ENCODE measurements around the gene RPL7A.
"Not testable (repeated sequence)": the region's sequence is repeated elsewhere in the genome, so short reads cannot be mapped to it uniquely, and the experiment has no call there.

The RPL7A gene

GRCh38 chr9:133329306-133330156 lies 18.5 kb upstream of the RPL7A start:
- not testable (repeated sequence) for H3K14ac ChIP-seq (ENCODE audit: low read length in 2 of 2); H2BK5ac ChIP-seq (ENCODE audit: low read depth, low read length, poor library complexity, severe bottlenecking); H3K27me3 ChIP-seq (ENCODE audit: control insufficient read depth in 1 of 2, insufficient read depth in 1 of 2, low read length in 2 of 2); H2BK12ac ChIP-seq (ENCODE audit: low read length in 2 of 2); H2BK120ac ChIP-seq (ENCODE audit: low read depth, low read length); H3K18ac ChIP-seq (ENCODE audit: low read depth in 1 of 2, low read length in 2 of 2); H3K4me3 ChIP-seq (ENCODE audit: insufficient read depth in 1 of 2, low read depth in 1 of 2, low read length in 2 of 2); H2AFZ ChIP-seq (ENCODE audit: low read depth, low read length); H2BK15ac ChIP-seq (ENCODE audit: low read depth, poor library complexity, severe bottlenecking); H3K9ac ChIP-seq (ENCODE audit: low read length); H2AK5ac ChIP-seq (ENCODE audit: low read length, severe bottlenecking); H3K4ac ChIP-seq (ENCODE audit: low read depth in 1 of 2, low read length in 2 of 2); H3K9me3 ChIP-seq (ENCODE audit: control insufficient read depth, low read length); H4K91ac ChIP-seq (ENCODE audit: low read length); H3K23ac ChIP-seq (ENCODE audit: low read length in 2 of 2); H3K4me2 ChIP-seq (ENCODE audit: low read length, poor library complexity, severe bottlenecking); H3K27ac ChIP-seq (ENCODE audit: low read length, poor library complexity, severe bottlenecking); H4K8ac ChIP-seq (ENCODE audit: low read length)
- Histone ChIP-seq H3K79me1 (replicated peaks; ENCODE audit: low read length, poor library complexity, severe bottlenecking) (peaks cover 37% of the 10 kb centered on the region), H3K4me1 (ENCODE audit: control insufficient read depth, insufficient read depth, low read depth, low read length) (peaks cover 16% of the 10 kb centered on the region), H3K36me3 (ENCODE audit: control insufficient read depth in 1 of 2, insufficient read depth in 2 of 2, low read depth in 1 of 2, low read length in 2 of 2) (peaks cover 34 to 55% of the 10 kb centered on the region in 2 experiments)
- 52% methylated on average over 17 of the region's 21 CpGs for WGBS
- DNase-seq, result peak; percentile 20

- Histone ChIP-seq H3K4me1 (ENCODE audit: control insufficient read depth, insufficient read depth, low read depth, low read length) (peaks cover 19% of the 10 kb centered on the region), H3K4me3 (ENCODE audit: insufficient read depth in 1 of 2, low read depth in 1 of 2, low read length in 2 of 2) (no peak overlapping the region), H4K91ac (ENCODE audit: low read length) (no peak overlapping the region), H3K23ac (ENCODE audit: low read length in 2 of 2) (no peak overlapping the region), H3K4me2 (ENCODE audit: low read length, poor library complexity, severe bottlenecking) (no peak overlapping the region), H3K36me3 (ENCODE audit: control insufficient read depth in 1 of 2, insufficient read depth in 2 of 2, low read depth in 1 of 2, low read length in 2 of 2) (peaks cover 34 to 56% of the 10 kb centered on the region in 2 experiments), H3K79me1 (replicated peaks; ENCODE audit: low read length, poor library complexity, severe bottlenecking) (peaks cover 40% of the 10 kb centered on the region), H3K4ac (ENCODE audit: low read depth in 1 of 2, low read length in 2 of 2) (no peak overlapping the region), H3K27me3 (ENCODE audit: control insufficient read depth in 1 of 2, insufficient read depth in 1 of 2, low read length in 2 of 2) (no peaks in the 10 kb centered on the region), H3K14ac (ENCODE audit: low read length in 2 of 2) (no peak overlapping the region), H3K9me3 (ENCODE audit: control insufficient read depth, low read length) (no peaks in the 10 kb centered on the region), H2BK15ac (ENCODE audit: low read depth, poor library complexity, severe bottlenecking) (no peak overlapping the region), H2AFZ (ENCODE audit: low read depth, low read length) (no peak overlapping the region), H2BK120ac (ENCODE audit: low read depth, low read length) (no peak overlapping the region), H4K8ac (ENCODE audit: low read length) (no peak overlapping the region), H2AK5ac (ENCODE audit: low read length, severe bottlenecking) (no peak overlapping the region), H2BK5ac (ENCODE audit: low read depth, low read length, poor library complexity, severe bottlenecking) (no peak overlapping the region), H3K18ac (ENCODE audit: low read depth in 1 of 2, low read length in 2 of 2) (no peak overlapping the region), H3K27ac (ENCODE audit: low read length, poor library complexity, severe bottlenecking) (no peak overlapping the region), H2BK12ac (ENCODE audit: low read length in 2 of 2) (no peak overlapping the region), H3K9ac (ENCODE audit: low read length) (no peak overlapping the region)
- DNase-seq, result no peak
- 95% methylated on average over 19 of the region's 19 CpGs for WGBS
Measured at GRCh38 chr9:133331221-133331620, 16.8 kb upstream of the RPL7A start.

- no peak overlapping the region for H2AFZ ChIP-seq (ENCODE audit: low read depth, low read length)
- no peak overlapping the region for H2BK15ac ChIP-seq (ENCODE audit: low read depth, poor library complexity, severe bottlenecking)
- no peaks in the 10 kb centered on the region for H3K27me3 ChIP-seq (ENCODE audit: control insufficient read depth in 1 of 2, insufficient read depth in 1 of 2, low read length in 2 of 2)
- H3K9ac ChIP-seq (ENCODE audit: low read length), result no peak overlapping the region
- no peak overlapping the region for H3K4me3 ChIP-seq (ENCODE audit: insufficient read depth in 1 of 2, low read depth in 1 of 2, low read length in 2 of 2)
- H3K18ac ChIP-seq (ENCODE audit: low read depth in 1 of 2, low read length in 2 of 2), result no peak overlapping the region
- no peak overlapping the region for H2AK5ac ChIP-seq (ENCODE audit: low read length, severe bottlenecking)
- no peak overlapping the region for H3K4ac ChIP-seq (ENCODE audit: low read depth in 1 of 2, low read length in 2 of 2)
- peak overlapping the region; percentile 46 for H4K91ac ChIP-seq (ENCODE audit: low read length)
- no peak overlapping the region for H2BK120ac ChIP-seq (ENCODE audit: low read depth, low read length)
- peak overlapping the region; percentile 47 for H4K8ac ChIP-seq (ENCODE audit: low read length)
- no peak for DNase-seq
- H3K23ac ChIP-seq (ENCODE audit: low read length in 2 of 2), result no peak overlapping the region
- H2BK5ac ChIP-seq (ENCODE audit: low read depth, low read length, poor library complexity, severe bottlenecking), result no peak overlapping the region
- H3K4me1 ChIP-seq (ENCODE audit: control insufficient read depth, insufficient read depth, low read depth, low read length), result peaks cover 24% of the 10 kb centered on the region
- no peak overlapping the region for H3K4me2 ChIP-seq (ENCODE audit: low read length, poor library complexity, severe bottlenecking)
- no peaks in the 10 kb centered on the region for H3K9me3 ChIP-seq (ENCODE audit: control insufficient read depth, low read length)
- H3K79me1 ChIP-seq (replicated peaks; ENCODE audit: low read length, poor library complexity, severe bottlenecking), result peaks cover 42% of the 10 kb centered on the region
- H3K36me3 ChIP-seq (ENCODE audit: control insufficient read depth in 1 of 2, insufficient read depth in 2 of 2, low read depth in 1 of 2, low read length in 2 of 2), result peaks cover 34 to 56% of the 10 kb centered on the region in 2 experiments
- WGBS, result 98% methylated on average over 57 of the region's 57 CpGs
- H3K27ac ChIP-seq (ENCODE audit: low read length, poor library complexity, severe bottlenecking), result no peak overlapping the region
- no peak overlapping the region for H2BK12ac ChIP-seq (ENCODE audit: low read length in 2 of 2)
- H3K14ac ChIP-seq (ENCODE audit: low read length in 2 of 2), result no peak overlapping the region
Measured at GRCh38 chr9:133331641-133332380, 16.2 kb upstream of the RPL7A start.

DNA sequence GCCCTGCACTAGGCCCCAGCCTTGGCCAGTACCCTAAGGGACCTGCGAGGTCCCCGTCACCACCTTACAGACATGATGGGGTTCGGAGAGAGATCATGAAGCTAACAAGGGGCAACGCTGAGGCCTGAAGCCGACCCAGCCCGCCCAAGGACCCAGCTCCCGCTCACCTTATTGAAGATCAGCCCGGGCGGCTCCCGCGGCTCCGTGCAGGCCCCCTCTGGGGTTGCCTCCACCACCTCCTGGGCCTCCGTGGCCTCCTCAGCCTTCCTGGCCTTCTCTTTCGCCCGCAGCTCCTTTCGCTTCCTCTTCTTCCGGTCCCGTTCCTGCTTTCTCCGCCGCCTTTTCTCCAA lies 15.7 kb upstream of the RPL7A start:
- Histone ChIP-seq H3K27ac (ENCODE audit: low read length, poor library complexity, severe bottlenecking) (no peak overlapping the region), H3K4me1 (ENCODE audit: control insufficient read depth, insufficient read depth, low read depth, low read length) (peaks cover 24% of the 10 kb centered on the region), H4K8ac (ENCODE audit: low read length) (peak overlapping the region; percentile 47), H3K4me3 (ENCODE audit: insufficient read depth in 1 of 2, low read depth in 1 of 2, low read length in 2 of 2) (no peak overlapping the region), H2AK5ac (ENCODE audit: low read length, severe bottlenecking) (no peak overlapping the region), H2AFZ (ENCODE audit: low read depth, low read length) (no peak overlapping the region), H3K9ac (ENCODE audit: low read length) (no peak overlapping the region), H2BK15ac (ENCODE audit: low read depth, poor library complexity, severe bottlenecking) (no peak overlapping the region), H3K4me2 (ENCODE audit: low read length, poor library complexity, severe bottlenecking) (no peak overlapping the region), H3K4ac (ENCODE audit: low read depth in 1 of 2, low read length in 2 of 2) (no peak overlapping the region), H3K36me3 (ENCODE audit: control insufficient read depth in 1 of 2, insufficient read depth in 2 of 2, low read depth in 1 of 2, low read length in 2 of 2) (peaks cover 34 to 56% of the 10 kb centered on the region in 2 experiments), H3K18ac (ENCODE audit: low read depth in 1 of 2, low read length in 2 of 2) (no peak overlapping the region), H2BK120ac (ENCODE audit: low read depth, low read length) (no peak overlapping the region), H3K14ac (ENCODE audit: low read length in 2 of 2) (no peak overlapping the region), H2BK12ac (ENCODE audit: low read length in 2 of 2) (no peak overlapping the region), H3K23ac (ENCODE audit: low read length in 2 of 2) (no peak overlapping the region), H3K79me1 (replicated peaks; ENCODE audit: low read length, poor library complexity, severe bottlenecking) (peaks cover 42% of the 10 kb centered on the region), H2BK5ac (ENCODE audit: low read depth, low read length, poor library complexity, severe bottlenecking) (no peak overlapping the region), H3K9me3 (ENCODE audit: control insufficient read depth, low read length) (no peaks in the 10 kb centered on the region), H3K27me3 (ENCODE audit: control insufficient read depth in 1 of 2, insufficient read depth in 1 of 2, low read length in 2 of 2) (no peaks in the 10 kb centered on the region), H4K91ac (ENCODE audit: low read length) (peak overlapping the region; percentile 46)
- WGBS, result 94% methylated on average over 20 of the region's 20 CpGs
- no peak for DNase-seq

Measured in mesenchymal stem cell (in vitro differentiated cells and primary cell).